Heart left ventricle (tissue), 13 donors: ENCODE measurements around the gene CARD8.

Experiments used
- CTCF ChIP-seq, 12 donors: fragments of 200-600 bp; sonication (generic) in 4 of 12; IDR thresholded peaks; one replicate each; pipeline versions ENCODE4 v1.5.0 to v1.8.0; 2018 to 2022; ENCODE audit warnings: antibody characterized with exemption in 12 of 12, mild to moderate bottlenecking in 5 of 12
- POLR2A ChIP-seq, 2 donors: fragments of 450-650 bp; IDR thresholded peaks; one replicate each; pipeline ENCODE4 v1.6.1; 2017; ENCODE audit warnings: antibody characterized with exemption in 2 of 2, mild to moderate bottlenecking in 2 of 2, moderate library complexity in 2 of 2
- donor health status: ischemic (EF 13 %, LVEDD 7.1; RV severe dilation, severe dysfunction).
- donor health status: DM: no; HTN: yes; CAD: no.
- donor health status: DM: no; HTN: no; CAD: no.
- donor health status: ischemic (EF 25% LVEDD 6.9; RV normal size, moderate dysfunction).
- donor health status: ischemic (EF 25% LVEDD 5.7; RV mildly dilated, moderate dysfunction).
- donor health status: ischemic (EF 35%, LVEDD 5.7; RV mildly dilated, moderate dysfunction).
- donor health status: nonischemic (EF 11% LVEDD 7.7; RV severe dilation, severe dysfunction).
- donor health status: DM: yes; HTN: yes; CAD: no.
- donor health status: PGD.
- donor health status: ischemic (EF 29% LVEDD 5.4; RV normal size, mild dysfunction).
- donor health status: nonischemic (EF 23%, LVEDD 6.1; RV moderate dilation, normal function).

GRCh38 chr19:48196933-48197665, 58.6 kb downstream of the CARD8 start:
- no peak for TF ChIP-seq POLR2A (IDR thresholded peaks at IDR 0.05)
- TF ChIP-seq CTCF (IDR thresholded peaks at IDR 0.05): no peak
